Bone marrow (tissue), 2 donors: ENCODE results near the gene PNPLA2.

ENCODE experiments used
- DNase-seq, 2 donors: peaks; one replicate each; lab custom pipeline; 2025; lab: John Stamatoyannopoulos, UW

The PNPLA2 gene

DNA sequence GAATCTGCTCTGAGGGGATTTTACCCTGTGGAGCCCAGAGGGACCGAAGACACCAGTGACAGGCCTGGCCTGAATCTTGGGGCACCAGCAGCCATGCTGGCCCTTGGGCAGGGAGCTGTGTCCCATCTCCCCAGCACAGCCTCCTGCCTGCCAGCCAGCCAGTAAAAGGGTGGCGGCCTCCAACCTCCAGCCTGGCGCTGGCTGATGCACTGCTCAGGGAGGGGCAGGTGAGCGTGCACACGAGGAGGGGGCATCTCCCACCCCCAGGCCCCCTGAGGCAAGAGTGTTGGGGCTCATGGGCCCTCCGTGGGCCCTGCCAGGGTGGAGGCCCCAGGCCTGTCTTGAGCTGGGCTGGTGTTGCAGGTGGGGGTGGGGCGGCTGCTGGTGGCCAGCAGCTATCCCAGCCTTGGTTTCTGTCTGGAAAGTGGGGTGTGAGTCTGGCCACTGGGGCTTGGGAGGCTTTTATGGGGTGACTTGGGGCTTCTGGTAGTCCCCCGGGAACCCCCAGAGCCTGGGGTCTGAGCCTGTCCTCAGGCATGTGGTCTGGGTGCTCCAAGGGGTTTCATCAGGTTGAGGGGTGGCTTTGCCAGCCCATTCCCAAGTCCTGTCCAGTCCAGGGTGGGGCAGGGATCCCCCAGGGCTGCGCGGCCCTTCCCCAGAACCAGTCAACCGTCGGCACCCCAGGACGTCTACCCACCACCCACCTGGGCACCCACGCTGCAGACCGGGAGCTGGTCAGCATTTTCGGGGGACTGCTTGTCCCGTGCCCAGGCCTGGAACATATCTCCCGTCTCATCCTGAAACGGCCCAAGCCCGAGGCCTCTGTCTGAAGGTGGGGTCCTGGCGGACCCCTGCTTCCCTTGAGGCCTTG lies 41.8 kb downstream of the PNPLA2 start:
- no peak for DNase-seq

DNA sequence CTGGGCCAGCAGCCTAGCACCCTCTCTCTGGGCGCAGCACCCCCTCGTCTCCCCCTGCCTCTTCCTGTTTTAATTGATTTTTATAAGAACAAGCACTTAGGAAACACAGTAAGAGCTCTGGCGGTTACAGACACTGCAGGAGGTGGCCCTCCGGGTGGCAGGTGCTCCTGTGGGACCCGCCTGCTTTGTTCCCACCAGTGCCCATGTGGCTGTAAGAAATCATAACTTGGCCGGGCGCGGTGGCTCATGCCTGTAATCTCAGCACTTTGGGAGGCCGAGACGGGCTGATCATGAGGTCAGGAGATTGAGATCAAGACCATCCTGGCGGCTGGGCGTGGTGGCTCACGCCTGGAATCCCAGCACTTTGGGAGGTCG lies 42.4 kb downstream of the PNPLA2 start:
- DNase-seq = no peak

DNA sequence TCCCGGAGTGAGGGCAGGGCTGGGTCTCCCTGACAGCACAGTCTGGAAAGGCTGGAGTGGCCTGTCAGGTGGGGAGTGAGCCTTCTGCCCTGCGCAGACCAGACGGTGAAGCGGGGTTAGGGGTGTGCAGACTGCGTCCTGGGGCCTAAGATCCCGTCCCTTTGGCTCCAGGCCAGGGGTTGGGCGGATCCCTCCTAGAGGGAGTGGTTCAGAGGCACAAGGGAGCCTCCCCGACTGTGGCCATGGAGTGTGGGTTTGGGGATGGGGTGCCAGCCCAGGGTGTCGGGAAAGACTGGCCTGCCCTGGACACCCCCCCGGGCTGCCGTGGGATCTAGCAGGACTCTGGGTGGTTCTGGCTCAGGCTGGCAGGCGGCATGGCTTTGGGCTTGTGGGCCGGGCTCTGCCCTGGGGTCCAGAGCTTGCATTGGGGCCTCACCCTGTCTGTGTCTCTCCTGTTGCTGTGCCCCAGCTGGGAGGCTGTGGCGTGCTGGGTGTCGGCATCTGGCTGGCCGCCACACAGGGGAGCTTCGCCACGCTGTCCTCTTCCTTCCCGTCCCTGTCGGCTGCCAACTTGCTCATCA lies 43.5 kb downstream of the PNPLA2 start:
- DNase-seq = no peak

DNA sequence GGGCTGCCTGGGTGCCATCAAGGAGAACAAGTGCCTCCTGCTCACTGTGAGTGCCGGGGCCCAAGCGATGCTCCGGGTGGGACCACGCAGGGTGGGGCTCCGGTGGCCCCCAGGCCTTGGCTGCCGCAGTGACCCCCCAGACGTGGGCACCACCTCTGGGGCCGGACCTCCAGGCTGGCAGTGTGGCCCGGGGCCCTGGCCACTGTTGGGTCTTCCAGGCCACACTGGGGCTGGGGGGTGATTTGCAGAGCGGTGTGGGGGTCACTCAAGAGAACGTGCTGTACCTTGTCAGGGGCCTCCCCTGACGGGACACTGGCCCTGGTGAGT lies 43.9 kb downstream of the PNPLA2 start:
- no peak for DNase-seq

DNA sequence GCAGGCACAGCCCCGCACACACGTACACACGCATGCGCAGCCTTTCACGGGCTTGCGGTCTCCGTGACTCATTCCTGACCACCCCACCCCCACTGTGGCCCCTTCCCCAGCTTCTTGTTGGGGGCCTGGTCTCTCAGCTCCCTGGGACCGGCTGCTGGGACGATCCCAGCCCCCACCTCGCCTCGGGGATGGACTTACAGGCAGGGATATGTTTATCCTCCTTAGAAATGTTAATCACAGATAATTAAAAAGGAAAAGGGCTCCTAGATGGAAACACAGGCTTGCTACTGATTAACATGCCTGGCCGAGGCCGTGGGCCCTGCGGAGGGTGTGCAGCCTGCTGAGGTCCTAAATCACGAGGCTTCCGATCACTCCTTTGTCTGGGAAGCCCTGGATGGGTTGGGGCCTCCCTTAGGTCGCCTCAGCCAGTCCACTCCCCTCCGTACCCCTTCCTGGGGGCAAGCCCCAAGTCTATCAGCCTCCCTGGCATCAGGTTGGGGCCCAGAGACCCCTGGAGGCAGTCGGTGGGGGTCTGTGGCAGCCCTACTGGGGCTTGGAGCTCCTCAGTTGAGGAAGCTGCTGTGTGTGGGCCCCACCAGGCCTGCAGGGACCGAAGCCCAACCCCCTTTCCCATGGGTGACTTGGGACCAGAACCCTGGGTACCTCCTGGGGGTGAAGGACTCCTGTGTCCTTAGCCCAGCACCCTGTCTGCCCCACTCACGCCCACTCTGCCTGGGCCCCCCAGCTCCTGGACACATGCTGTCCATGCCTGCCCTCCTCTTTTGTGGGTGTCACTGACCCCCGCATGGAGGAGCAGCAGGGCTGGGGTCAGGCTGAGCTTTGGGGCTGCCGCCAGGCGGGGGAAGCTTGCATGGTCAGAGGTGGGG lies 44.6 kb downstream of the PNPLA2 start:
- no peak for DNase-seq

DNA sequence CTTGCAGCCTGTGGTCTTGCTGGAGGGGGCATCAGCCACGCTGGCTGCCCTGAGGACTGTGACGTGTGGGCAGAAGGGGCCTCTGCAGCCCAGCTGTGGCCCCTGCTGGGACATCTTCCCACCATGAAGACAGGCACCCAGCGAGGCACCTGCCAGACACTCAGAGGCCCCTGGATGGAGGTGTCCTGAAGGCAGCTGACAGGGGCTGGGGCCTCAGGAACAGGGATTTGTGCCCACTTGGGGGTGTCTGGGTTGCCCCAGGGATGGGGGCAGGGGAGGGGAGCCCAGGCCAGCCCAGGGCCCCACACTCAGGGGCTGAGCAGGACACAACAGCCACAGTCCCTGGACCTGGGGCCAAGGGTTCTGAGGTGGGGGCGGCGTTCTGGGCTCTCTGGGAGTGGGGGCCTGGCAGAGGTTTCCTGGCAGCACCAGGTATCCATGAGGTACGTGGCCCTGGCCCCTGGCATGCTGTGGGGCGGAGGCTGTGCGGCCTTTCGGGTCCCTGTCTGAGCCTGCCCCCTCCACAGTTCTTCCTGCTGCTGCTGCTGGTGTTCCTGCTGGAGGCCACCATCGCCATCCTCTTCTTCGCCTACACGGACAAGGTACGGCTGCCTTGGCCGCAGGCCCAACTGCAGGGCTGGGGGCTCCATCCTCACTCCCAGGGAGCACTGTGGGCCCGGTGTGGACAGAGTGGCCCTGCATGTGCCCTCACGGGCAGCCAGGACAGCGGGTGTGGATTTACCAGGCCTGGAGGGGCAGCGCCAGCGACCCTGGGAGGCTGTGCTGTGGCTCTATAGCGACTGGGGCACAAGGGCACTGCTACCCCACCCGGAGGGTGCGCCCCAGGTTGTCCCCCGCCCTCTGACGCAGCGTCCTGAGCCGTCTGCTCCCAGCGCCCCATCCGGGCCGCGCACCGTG lies 45.5 kb downstream of the PNPLA2 start:
- no peak for DNase-seq

DNA sequence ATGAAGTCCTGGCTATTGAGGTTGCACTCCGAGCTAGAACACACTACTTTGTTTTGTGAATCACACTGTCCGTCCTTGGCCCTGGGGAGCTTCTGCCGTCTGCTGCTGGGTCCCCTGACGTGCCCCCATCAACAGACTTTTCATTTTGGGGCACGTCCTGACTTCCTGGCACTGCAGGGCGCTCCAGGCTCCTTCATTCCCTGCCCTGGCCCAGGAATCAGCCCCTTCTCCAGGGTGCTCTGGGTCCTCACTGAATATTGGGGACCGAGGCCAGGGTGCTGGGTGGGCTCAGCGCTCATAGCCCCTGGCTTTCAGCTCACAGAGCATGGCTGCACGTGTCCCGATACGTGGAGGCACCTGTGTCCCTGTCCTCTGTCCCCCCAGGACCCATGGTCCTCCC lies 46.2 kb downstream of the PNPLA2 start:
- no peak for DNase-seq

DNA sequence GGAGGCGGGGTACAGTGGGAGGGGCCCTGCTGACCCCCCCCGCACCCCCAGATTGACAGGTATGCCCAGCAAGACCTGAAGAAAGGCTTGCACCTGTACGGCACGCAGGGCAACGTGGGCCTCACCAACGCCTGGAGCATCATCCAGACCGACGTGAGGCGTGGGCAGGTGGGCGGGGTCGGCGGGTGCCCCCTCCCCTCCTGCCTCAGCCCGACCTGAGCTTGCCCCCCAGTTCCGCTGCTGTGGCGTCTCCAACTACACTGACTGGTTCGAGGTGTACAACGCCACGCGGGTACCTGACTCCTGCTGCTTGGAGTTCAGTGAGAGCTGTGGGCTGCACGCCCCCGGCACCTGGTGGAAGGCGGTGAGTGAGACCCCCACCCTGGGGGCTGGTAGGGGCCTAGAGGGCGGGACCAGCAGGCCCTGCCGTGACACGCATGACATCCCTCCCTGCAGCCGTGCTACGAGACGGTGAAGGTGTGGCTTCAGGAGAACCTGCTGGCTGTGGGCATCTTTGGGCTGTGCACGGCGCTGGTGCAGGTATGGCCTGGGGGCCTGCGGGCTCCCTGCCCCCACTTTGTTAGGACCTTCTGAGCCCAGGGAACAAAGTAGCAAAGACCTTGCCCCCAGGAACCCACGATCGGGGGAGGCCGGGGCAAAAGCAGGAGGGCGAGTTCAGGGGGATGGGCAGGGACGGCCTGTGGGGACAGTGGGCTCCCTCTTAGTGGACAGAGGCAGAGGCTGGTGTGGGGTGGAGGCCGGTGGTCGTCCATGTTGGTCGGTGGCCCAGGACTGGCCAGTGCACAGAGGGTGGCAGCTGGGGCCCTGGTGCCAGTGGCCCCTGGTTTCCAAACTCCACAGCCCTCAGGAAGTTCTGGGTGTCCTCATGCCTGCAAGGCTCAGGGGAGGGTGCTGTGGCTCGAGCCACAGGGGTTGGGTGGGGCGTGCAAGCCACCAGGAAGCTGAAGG lies 47.0 kb downstream of the PNPLA2 start:
- no peak for DNase-seq

DNA sequence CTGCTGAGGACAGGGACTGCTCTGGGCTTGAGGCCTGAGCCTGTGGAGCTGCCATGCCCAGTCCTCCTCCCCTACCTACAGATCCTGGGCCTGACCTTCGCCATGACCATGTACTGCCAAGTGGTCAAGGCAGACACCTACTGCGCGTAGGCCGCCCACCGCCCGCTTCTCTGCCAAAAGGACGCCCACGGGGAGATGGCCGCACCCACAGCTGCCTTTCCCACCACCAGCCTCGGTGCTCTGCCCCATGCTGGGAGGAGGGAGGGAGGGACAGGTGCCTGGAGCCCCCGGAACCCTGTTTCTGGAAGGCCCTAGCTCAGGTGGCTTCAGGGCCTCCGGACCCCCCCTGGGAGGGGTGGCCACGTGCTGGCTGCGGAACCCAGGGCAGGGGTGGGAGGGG lies 47.8 kb downstream of the PNPLA2 start:
- no peak for DNase-seq

DNA sequence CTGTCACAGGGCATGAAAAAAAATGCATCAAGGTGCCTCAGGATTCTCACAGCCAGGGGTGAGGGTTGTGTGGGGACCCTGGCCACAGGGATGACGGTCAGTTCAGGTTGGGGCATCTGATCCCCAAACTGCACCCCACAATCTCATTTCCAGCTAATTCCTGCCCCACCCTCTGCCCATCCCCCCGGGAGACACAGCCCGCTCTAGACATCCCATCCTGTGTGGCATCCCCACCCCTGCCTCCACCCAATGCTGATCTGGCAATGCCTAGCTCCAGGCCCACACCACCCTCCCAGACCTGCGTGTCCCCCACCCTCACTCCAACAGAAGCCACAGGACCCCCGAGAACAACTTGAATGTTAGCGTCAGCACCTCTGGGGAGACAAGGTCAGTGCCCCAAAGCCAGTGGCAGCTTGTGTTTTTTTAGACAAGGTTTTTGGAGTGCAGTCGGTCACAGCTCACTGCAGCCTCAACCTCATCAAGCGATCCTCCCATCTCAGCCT lies 49.2 kb downstream of the PNPLA2 start:
- no peak for DNase-seq

DNA sequence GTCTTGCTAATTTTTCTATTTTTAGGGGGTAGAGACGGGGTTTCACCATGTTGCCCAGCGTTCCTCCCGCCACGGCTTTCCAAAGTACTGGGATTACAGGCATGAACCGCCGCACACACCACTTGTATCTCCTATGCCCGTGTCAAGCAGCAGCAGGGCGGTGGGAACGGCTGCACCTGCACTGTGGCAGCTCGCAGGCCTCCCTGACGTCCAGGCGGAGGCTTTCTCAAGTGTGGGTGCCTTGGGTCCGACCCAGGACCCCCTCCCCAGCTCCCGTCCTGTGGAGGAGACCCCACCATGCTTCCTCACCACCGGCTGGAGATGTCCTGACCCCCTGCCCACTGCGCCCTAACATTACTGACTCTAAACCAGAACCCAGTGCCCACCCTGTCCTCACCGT lies 49.7 kb downstream of the PNPLA2 start:
- no peak for DNase-seq

DNA sequence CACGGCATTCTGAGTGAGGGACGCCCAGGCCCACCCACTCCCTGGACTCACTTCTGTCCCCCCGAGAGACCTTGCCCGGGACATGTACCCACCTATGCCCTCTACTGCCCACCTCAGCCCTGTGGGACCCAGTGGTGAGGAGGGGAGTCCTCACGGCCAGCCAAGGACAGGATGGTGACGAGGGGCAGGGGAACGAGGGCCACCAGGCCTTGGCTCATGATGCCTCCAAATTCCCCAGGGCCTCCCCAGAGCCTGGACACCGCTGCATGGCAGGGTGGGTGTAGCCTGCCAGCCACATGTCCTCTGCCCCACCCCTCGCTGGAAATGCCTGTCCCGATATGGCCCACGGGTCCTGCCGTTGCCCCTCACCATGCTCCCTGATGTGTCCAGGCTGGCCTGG lies 50.1 kb downstream of the PNPLA2 start:
- no peak for DNase-seq

DNA sequence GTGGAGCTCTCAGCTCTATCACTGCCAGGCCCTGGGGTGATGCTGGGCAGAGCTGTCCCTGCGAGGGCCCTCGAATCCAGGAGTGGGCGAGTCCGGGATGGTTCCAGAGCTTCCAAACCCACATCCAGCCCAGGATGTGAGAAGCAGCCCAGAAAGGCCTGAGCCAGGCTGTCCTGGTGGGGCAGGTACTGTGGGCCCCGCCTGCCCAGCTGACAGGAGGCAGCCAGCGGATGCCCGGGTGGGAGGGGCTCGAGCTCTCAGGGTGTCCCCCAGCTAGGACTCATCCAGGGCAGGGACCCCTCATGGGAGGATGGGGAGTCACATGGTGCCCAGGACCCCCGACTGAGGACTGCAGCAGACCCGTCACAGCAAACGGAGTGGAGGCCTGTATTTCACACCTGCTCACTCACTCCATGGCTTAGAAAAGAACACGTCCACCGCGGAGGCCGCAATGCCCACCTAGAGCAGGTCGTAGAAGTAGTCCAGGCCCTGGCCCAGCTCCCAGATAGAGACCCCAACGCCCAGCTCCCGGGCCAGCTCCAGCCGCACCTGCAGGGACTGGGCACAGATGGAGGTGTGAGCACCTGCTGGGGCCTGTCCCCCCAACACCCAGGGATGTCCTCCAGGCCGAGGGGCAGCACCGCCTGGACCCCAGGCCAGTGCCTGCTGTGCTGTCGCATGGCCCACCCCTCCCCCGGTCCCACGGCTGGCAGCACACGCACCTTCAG lies 50.8 kb downstream of the PNPLA2 start:
- no peak for DNase-seq

DNA sequence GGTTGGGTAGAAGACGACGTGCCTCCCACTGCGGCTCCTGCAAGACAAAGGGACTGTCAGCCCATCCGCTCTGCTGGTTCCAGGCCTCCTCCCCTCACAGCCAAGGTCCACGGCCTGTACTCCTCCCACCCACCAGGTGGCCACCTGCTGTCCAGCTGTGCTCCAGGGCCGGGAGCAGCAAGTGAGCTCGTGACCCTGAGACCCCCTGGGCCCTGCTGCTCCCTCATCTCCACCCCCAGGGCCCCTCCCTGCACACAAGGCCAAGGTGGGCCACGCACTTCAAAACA lies 51.4 kb downstream of the PNPLA2 start:
- DNase-seq = no peak

DNA sequence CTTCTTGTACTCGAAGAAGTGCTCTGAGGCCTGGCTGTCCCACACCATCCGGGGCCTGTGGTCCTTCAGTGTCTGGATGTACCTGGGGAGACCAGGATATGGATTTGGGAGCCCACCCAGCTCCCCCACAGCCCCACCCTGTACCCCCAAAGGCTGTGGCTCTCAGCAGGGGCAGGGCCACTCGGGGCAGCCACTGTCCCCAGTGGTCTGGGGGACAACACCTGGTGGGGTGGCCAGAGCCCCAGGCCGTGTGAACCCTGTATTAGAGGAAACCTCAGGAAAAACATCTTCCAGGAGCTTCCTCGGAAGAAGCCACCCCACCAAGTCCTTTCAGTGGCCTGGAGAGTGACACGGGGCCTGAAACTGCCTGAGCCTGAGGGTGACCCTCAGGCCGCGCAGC lies 51.7 kb downstream of the PNPLA2 start:
- DNase-seq = no peak

DNA sequence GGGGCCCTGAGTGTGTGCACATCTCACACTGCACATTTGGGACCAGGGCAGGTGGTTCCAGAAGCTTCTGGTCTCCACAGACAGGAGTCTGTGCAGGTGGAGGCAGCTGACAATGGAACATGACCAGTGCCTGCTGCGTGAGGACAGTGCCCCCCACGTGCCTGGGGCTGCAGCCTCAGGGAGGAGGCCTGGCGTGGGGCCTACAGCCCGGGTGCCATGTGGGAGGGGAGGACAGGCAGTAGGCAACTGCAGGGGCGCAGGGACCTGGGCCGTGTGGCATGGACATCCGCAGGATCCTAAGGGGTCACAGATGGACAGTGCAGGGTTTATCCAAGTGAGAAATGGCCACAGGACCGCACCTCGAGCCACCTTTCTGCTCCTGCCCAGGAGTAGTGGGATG lies 52.8 kb downstream of the PNPLA2 start:
- no peak for DNase-seq

DNA sequence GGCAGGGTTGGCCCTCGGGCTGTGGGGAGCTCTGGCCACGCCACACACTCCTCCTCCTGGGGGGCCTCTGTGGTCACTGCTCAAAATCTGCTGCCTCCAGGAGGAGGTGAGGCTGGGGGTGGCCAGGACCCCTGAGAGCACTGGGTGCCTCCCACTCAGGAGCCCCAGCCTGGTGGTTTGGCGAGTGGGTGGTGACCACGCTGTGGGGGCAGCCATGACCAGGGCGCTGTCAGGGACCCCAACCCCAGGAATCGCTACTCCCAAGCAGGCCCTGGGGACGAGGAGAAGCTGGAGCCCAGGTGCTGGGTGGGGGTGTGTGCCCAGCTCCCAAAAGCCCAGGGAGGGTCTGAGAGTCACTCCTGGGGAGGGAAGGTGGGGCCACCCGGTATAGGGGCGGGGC lies 54.1 kb downstream of the PNPLA2 start:
- DNase-seq = no peak

DNA sequence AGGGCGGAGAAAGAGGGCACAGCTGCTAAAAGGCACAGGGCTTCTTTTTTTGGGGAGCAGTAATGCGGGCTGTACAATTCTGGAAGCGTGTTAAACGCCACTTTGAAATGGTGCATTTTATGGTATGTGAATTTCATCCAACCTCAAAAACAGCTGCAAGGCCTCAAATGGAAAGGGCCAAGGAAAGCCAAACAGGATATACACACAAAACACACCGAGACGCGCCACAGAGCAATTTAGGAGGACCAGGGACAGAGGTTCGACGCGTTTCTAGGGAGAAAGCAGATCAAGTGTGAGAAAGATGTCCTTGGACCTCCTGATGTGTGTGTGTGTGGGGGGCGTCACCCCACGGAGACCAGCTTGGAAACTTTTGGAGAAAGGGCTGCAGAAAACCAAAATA lies 55.0 kb downstream of the PNPLA2 start:
- DNase-seq = no peak
